ENCODE data around the gene ZNF771. TPM values are rescaled to one million over a fixed set of nuclear protein-coding genes. Genes with fewer than 3 reads are reported as not detected.

Gene ZNF771
- 28.0 and 32.5 TPM in 2 replicates for total RNA-seq

GRCh38 chr16:30407102-30407803, at the start of gene ZNF771:
Gene ZNF771, plus strand, starts transcription at chr16:30407606. Its CDS starts 448 bp downstream, at chr16:30408054.

GRCh38 chr16:30370456-30371247, 36.8 kb upstream of the ZNF771 start, which contains the start of gene TBC1D10B:
Gene TBC1D10B, minus strand, starts transcription at chr16:30370494. Its CDS starts 311 bp downstream, at chr16:30370183.

GRCh38 chr16:30374538-30374937, 32.9 kb upstream of the ZNF771 start, which contains the start of gene MYL11:
Gene MYL11, plus strand, starts transcription at chr16:30374802. Its CDS starts 56 bp downstream, at chr16:30374858.

GRCh38 chr16:30382111-30382881, 25.1 kb upstream of the ZNF771 start, which contains the start of gene SEPTIN1:
Gene SEPTIN1, minus strand, starts transcription at chr16:30382561. Its CDS starts 19 bp downstream, at chr16:30382542.

GRCh38 chr16:30395155-30395991, 12.0 kb upstream of the ZNF771 start, which contains the start of gene ZNF48:
Gene ZNF48, plus strand, starts transcription at chr16:30395420. Its CDS starts 375 bp downstream, at chr16:30395795.

GRCh38 chr16:30429678-30430427, 22.4 kb downstream of the ZNF771 start, which contains the start of gene DCTPP1:
Gene DCTPP1, minus strand, starts transcription at chr16:30430030. Its CDS starts 50 bp downstream, at chr16:30429980.

GRCh38 chr16:30445408-30446202, 38.2 kb downstream of the ZNF771 start, which contains the start of gene SEPHS2:
Gene SEPHS2, minus strand, starts transcription at chr16:30445874. Its CDS starts 147 bp downstream, at chr16:30445727.

Other genes starting within 250 kb of the ZNF771 start
- 0.15 and 1.3 TPM in 2 replicates for gene CORO1A, start 224.0 kb upstream of the ZNF771 start, total RNA-seq
- gene BOLA2B, start 213.9 kb upstream of the ZNF771 start, total RNA-seq: 53.6 and 86.3 TPM in 2 replicates
- gene SLX1A, start 213.7 kb upstream of the ZNF771 start, total RNA-seq: 21.6 and 25.5 TPM in 2 replicates
- 2.9 and 14.1 TPM in 2 replicates for gene SULT1A3, start 208.4 kb upstream of the ZNF771 start, total RNA-seq
- 1.7 and 2.1 TPM in 2 replicates for gene NPIPB13, start 159.1 kb upstream of the ZNF771 start, total RNA-seq
- gene CD2BP2, start 52.3 kb upstream of the ZNF771 start, total RNA-seq: 31.3 and 43.4 TPM in 2 replicates
- gene TBC1D10B, start 37.1 kb upstream of the ZNF771 start, total RNA-seq: 33.1 and 39.3 TPM in 2 replicates
- not detected in 2 replicates for gene MYL11, start 32.8 kb upstream of the ZNF771 start, total RNA-seq
- 0.50 TPM in 1 of 2 replicates, not detected in the other for gene SEPTIN1, start 25.0 kb upstream of the ZNF771 start, total RNA-seq
- gene ZNF48, start 12.2 kb upstream of the ZNF771 start, total RNA-seq: 2.4 and 3.5 TPM in 2 replicates
- 12.6 and 16.9 TPM in 2 replicates for gene DCTPP1, start 22.4 kb downstream of the ZNF771 start, total RNA-seq
- gene SEPHS2, start 38.3 kb downstream of the ZNF771 start, total RNA-seq: 23.2 and 25.8 TPM in 2 replicates
- not detected in 2 replicates for gene ITGAL, start 65.1 kb downstream of the ZNF771 start, total RNA-seq
- 15.4 and 18.7 TPM in 2 replicates for gene ZNF768, start 119.0 kb downstream of the ZNF771 start, total RNA-seq
- gene ZNF747, start 127.3 kb downstream of the ZNF771 start, total RNA-seq: 7.8 and 10.0 TPM in 2 replicates
- 7.9 and 8.9 TPM in 2 replicates for gene ZNF764, start 150.8 kb downstream of the ZNF771 start, total RNA-seq
- gene ZNF688, start 164.1 kb downstream of the ZNF771 start, total RNA-seq: 10.4 and 11.6 TPM in 2 replicates
- gene ZNF785, start 178.1 kb downstream of the ZNF771 start, total RNA-seq: 6.8 and 18.9 TPM in 2 replicates
- 7.1 and 9.8 TPM in 2 replicates for gene ZNF689, start 202.8 kb downstream of the ZNF771 start, total RNA-seq
- 16.0 and 24.8 TPM in 2 replicates for gene PRR14, start 243.4 kb downstream of the ZNF771 start, total RNA-seq